Activated CD8-positive, alpha-beta memory T cell treated with anti-CD3 and anti-CD28 coated beads, Interleukin-2, amount 50 U/mL, for 1 hour (primary cell): ENCODE data around the gene MPG.

Experiments
- DNase-seq: peaks from one replicate; pipeline ENCODE4 v3.0.0-alpha.2; 2020; ENCODE audit errors: extremely low read depth

MPG gene

DNA sequence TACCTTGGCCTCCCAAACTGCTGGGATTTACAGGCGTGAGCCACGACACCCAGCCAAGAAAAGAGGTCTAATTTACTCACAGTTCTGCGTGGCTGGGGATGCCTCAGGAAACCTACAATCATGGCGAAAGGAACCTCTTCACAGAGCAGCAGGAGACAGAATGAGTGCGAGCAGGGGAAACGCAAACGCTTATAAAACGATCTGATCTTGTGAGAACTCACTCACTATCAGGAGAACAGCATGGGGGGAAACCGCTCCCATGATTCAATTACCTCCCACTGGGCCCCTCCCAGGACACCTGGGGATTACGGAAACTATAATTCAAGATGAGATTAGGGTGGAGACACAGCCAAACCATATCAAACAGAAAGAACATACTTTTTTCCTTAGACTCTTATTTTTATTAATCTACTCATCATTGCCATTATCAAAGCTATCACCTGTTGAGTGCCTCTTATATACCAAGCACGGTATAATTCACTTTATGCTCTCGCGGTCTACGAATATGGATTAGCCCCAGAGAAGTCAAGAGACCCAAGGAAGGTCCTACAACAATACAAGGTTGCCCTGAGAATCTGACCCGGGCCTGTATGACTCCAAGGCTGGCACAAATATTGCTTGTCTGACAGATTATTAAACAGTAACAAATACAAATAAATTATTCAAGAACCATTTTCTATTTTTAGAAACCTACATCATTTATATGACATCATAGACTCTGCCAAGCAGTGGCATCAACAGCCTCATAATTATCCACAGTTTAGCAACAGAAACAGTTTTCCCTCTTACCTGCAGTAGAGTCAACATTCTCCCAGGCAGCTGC, 27.0 kb upstream of the MPG start:
- DNase-seq = no peak

DNA sequence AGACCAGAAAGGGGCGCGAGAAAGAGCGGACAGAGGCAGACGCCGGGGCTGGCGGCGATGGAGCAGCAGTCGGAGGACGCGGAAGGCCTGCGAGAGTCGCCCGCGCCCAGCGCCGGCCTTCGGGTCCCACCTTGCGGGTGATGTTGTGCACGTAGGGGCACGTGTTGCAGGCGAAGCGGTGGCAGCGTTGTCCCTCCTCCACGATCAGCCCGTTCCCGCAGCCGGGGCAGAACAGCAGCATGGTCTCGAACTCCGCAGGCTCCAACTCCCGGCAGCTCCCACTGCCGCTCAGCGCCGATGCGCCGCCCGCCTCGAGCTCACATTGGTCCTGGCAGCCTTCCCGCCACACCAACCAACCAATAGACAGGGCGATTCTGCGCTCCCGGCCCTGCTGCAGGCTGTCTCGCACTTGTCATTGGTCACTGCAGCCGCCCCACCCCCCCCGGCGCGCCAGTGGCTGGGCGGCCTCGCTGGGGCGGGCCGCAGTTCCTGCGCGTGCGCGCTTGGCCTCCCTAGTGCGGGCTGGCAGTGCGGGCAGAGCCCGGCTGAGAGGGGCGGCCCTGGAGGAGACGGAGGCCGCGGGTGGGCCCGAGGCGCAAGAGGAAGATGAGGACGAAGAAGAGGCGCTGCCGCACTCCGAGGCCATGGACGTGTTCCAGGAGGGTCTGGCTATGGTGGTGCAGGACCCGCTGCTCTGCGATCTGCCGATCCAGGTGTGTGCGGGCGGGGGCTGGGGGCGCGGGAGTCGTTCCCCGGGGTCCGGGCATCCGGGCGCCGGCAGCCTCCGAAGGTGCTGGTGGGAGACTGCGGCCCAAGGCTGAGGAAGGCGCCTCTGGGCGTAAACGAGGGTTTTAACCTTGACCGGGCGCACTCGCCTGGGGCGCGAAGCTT, 24.4 kb upstream of the MPG start, which contains the start of the genes POLR3K and SNRNP25:
Gene POLR3K, minus strand, starts transcription at position 263 of the 891 bp plus-strand sequence. Its CDS starts 22 bp downstream, at position 241.
Gene SNRNP25, plus strand, starts transcription at position 483 of the 891 bp plus-strand sequence. Its CDS starts 189 bp downstream, at position 672.
- DNase-seq = peak; percentile 94

- DNase-seq = no peak
Measured at GRCh38 chr16:54237-54581, 23.8 kb upstream of the MPG start.

GRCh38 chr16:55571-56136, 22.4 kb upstream of the MPG start:
- DNase-seq = no peak

DNA sequence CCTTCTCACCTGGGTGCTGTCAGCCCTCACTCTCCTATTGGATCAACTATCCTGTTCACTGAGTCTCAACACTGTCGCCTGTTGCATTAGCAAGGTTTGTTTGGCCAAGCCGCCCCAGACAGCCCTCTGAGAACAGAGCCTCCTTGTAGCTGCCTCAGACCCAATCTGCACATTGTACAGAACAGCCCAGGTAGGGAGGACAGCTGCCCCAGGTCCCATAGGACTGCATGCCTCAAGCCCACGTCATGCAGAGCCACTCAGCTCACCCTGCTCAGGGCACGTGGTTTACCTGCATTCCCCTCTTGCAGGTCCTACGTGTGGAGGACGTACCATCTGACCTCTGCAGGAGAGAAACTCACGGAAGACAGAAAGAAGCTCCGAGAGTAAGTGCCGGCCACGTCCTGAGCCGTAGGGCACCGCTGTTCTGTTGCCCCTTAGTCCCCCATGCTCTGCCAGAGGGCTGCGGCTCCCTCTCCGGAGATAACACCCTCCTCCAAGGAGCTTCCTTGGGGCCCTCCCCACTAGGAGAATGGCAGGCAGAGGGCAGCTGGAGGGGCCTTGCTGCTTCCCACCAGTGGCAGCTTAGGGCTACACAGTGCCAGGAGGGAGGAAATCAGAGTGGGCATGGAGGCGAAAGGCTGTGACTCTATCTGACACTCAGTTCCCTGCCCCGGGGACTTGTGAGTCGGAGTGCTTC, 21.6 kb upstream of the MPG start:
- no peak for DNase-seq

DNA sequence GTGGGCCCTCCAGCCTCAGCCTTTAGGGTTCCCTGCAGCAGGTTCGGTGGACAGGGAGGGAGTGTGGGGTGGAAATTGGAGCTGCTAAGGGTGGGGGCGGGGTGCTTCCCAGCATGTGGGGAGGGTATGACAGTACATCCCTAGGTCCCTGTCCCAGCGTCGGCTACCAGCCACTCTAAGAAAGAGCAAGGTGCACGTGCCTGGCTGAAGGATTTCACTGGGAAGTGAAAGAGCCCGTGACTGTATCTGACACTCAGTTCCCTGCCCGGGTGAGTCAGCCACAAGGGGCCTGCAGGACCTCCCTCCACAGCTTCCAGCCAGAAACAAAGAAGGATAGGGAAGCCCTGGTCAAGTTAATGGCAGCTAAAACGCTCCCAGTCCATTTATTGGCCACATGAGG, 20.3 kb upstream of the MPG start:
- DNase-seq = no peak

DNA sequence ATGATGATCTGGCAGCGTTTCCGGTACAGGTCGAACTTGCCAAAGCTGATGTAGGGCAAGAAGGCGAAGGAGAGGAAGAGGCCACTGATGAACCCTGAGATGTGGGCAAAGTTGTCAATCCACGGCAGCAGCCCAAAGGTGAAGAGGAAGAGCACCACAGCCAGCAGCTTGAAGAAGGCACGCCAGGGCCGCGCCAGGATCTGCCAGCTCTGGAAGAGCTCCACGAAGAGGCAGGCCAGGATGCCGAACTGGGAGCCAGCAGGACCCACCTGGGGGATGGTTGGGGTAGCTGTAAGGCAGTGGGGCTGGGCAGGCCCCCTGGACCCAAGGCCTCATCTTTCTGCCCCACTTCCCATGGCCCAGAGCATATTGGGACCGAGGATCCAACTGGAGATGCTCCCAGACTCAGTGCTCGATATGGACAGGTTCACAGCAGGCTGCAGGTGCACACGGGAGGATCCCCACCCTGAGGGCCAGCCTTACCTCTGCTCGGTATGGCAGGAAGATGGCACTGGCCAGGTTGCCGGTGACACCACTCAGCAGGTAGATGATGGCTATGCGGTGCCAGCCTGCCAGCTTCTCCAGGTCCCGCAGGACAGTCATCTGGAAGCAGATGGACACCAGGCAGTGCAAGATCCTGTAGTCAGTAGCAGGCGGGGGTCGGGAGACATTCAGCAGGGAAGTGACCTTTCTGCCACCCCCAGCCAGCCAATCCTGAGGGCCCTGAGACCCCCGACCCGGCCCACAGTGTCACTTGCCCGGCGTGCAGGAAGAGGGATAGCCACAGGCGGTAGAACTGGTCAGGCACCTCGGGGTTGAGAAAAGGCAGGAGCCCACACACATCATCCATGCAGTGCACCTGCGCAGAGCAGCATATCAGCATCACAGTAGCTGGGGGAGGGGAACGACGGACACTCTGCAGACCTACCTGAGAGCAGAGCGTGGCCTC, 19.3 kb upstream of the MPG start:
- no peak for DNase-seq

DNA sequence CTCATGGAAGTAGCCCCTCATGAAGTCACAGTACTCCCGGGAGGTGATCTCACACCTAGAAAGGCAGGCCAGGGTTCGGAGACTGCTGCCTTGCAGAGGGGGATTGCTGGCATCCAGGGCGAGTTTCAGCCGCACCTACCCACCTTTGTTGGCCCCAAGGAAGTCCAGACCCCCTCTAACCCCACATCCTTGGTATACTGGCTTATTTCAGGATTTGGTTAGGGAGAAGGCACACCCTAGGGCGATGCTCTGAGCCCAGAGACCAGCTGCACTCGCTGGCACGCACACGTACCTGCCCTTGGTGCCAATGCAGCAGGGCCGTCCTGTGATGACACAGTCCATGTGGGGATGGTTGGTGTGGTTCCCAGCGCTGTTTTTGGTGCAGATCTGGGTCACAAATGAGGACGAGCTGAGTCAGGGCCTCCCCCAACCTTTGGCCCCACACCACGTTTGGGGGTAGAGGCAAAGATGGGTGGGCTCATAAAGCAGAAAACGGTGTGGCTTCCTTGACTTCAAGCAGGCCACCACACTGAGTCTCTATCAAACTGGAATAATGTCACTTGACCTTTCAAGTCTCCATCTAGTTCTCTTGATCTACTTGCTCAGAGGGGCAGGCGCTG, 18.5 kb upstream of the MPG start:
- no peak for DNase-seq

GRCh38 chr16:60166-60565, 17.9 kb upstream of the MPG start:
- DNase-seq = no peak

- DNase-seq = no peak
Measured at GRCh38 chr16:60929-61878, 16.8 kb upstream of the MPG start.

DNA sequence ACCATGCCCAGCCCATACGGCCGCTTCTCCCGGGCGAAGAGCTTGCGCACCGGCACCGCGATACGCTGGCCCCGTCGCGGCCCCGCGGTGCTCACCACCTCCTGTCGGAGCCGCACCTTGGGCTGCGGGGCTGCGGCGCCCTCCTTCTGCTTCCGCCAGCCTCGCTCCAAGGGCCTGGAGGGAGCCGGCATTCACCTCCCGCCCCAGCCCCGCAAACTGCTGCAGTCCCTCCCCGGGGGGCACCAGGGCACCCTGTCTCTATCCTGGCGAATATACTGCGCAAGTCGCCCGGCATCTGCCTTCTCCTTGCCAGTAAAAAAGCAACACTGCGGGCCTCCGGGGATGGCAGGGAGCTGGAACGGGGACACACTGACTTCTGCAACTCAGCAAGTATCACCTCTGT, 16.1 kb upstream of the MPG start:
- DNase-seq = no peak

- DNase-seq = no peak
Measured at GRCh38 chr16:62283-62967, 15.6 kb upstream of the MPG start.

DNA sequence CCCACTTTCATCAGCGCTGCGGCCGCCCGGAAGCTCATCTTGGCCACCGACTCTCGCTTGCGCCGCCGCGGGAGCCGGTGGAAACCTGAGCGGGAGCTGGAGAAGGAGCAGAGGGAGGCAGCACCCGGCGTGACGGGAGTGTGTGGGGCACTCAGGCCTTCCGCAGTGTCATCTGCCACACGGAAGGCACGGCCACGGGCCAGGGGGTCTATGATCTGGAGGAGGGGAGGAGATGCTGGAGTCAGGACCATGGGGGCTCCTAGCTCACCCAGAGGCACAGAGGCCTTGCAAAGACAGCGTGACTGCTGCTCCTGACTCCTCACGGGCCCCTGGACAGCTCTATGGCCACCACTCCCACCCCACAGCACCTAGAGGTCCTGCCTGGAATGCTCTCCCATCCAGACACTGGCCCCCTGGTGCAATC, 15.0 kb upstream of the MPG start:
- no peak for DNase-seq

GRCh38 chr16:63466-63865, 14.6 kb upstream of the MPG start:
- no peak for DNase-seq

DNA sequence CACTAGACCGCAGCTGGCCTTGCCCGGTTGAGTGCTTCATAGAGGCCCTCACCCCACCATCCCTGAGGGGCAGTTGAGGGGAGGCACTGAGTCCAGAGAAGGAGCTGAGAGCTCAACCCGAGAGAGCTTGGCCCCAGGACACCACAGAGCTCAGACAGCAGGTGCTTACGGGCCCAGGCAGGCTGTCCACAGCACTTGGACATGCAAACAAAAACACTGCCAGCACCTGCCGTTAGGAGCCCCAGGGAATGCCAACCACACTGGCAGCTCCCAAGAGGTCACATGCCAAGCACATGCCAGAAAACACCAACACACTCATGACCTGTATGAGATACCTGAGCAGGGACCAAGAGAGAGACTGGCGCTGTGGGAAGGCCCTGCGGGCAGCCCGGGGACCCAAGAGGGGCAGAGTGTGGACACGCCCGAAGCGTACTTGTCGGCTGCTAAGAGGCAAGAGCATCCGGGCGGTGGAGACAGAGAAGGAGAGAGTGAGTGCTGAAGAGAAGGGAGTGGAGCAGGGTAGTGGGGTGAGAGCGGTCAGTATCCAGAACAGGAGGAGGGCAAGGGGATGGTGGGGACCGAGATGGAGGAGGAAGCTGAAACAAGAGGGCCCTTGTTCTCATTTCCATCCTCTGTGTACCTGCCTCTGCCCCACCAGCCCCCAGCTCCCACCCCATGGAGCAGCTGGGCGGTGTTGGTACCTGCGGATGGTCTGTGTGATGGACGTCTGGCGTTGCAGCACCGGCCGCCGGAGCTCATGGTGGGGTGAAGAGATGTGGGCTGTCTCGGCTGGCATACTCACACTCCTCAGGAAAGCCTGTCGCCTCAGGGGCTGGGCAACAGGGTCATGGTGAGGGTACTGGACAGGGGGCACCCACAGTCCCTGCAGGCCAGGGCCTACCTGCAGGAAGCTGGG, 13.8 kb upstream of the MPG start:
- no peak for DNase-seq

DNA sequence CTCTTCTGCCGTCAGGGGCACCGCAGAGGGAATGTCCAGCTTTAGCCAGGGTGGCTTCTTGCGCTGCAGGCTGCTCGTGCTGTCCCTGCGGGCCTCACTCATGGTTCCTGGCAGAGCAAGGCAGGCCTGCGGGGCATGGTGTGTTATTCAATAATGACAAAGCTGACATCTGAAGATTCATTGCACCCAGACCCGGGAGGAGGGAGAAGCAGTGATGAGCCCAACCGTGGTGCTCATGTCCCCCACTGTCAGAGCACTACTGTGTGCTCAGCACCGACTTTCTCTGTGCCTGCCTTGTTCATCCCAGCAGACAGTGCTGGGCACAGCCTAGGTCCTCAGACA, 13.1 kb upstream of the MPG start:
- DNase-seq = no peak

- peak; percentile 51 for DNase-seq
Measured at GRCh38 chr16:65745-66144, 12.3 kb upstream of the MPG start.
